HTERT RPE-1 (cell line): ENCODE results near the gene TRIM51G.
"Not testable (repeated sequence)": the region's sequence is repeated elsewhere in the genome, so short reads cannot be mapped to it uniquely, and the experiment has no call there.

Experiments
- in situ Hi-C: fragments of 300-500 bp; cut with MboI; formaldehyde crosslinking; loops from 4 replicates; pipeline ENCODE4 v1.14.3; 2020; ENCODE audit warnings: low sequenced_read_pairs

The TRIM51G gene, protein sequence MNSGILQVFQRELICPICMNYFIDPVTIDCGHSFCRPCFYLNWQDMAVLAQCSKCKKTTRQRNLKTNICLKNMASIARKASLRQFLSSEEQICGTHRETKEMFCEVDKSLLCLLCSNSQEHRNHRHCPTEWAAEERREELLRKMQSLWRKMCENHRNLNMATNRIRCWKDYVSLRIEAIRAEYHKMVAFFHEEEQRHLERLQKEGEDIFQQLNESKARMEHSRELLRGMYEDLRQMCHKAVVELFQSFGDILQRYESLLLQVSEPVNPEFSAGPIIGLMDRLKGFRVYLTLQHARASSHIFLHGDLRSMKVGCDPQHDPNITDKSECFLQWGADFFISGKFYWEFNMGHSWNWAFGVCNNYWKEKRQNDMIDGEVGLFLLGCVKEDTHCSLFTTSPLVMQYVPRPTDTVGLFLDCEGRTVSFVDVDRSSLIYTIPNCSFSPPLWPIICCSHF

DNA sequence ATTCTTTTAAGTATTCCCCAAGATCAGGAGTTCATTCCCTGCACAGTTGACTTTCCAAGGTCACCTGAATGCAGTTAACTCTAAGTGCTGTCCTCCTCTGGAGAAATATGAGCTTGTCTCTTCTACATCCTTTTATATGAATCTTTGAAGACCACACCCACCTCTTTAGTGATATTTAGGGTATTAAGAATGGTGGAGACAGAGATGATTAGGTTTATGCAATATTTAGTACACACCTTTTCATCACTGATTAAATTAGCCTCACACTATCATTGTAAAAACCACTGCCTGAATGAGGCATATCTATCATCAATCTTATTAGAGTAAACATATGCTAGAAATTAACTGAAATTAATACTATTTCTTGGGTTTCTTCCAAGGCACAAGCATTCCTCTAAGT is at the start of gene TRIM51G:
TRIM51G (minus strand) TSS at position 101 of the 400 bp plus-strand sequence. CDS start 2,190 bp downstream, outside the sequence.
- in situ Hi-C loops = not testable (repeated sequence)

GRCh38 chr11:49028523-49028922 is 44.8 kb upstream of the TRIM51G start, which contains the start of gene TRIM49B:
Gene TRIM49B, plus strand, starts transcription at chr11:49028823. Its CDS starts 2,777 bp downstream, at chr11:49031600.
- in situ Hi-C loops = not testable (repeated sequence)

- in situ Hi-C loops = not testable (repeated sequence)
These were observed 15.1 kb downstream of the TRIM51G start for GRCh38 chr11:48968592-48968991.

DNA sequence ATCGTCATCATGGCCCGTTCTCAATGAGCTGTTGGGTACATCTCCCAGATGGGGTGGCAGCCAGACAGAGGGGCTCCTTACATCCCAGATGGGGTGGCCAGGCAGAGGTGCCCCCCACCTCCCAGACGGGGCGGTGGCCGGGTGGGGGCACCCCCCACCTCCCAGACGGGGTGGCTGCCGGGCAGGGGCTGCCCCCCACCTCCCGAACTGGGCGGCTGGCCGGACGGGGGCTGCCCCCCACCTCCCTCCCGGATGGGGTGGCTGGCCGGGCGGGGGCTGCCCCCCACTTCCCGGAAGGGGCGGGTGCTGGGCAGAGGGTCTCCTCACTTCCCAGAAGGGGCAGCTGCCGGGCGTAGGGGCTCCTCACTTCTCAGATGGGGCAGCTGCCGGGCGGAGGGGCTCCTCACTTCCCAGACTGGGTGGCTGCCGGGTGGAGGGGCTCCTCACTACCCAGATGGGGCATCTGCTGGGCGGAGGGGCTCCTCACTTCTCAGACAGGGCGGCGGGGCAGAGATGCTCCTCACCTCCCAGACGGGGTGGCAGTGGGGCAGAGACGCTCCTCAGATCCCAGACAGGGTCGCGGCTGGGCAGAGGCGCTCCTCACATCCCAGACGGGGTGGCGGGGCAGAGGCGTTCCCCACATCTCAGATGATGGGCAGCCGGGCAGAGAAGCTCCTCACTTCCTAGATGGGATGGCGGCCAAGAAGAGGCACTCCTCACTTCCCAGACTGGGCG is 28.2 kb downstream of the TRIM51G start:
- in situ Hi-C loops = not testable (repeated sequence)

GRCh38 chr11:48945796-48946195 is 37.9 kb downstream of the TRIM51G start:
- in situ Hi-C loops = not testable (repeated sequence)
